HG03108 (cell line): ENCODE data around the gene F5.
"Not testable (repeated sequence)": the region's sequence is repeated elsewhere in the genome, so short reads cannot be mapped to it uniquely, and the experiment has no call there.

ENCODE experiments used
- ATAC-seq: cut with Tn5 transposase; IDR thresholded peaks from one replicate; pipeline ENCODE4 v1.9.1; 2021; ENCODE audit warnings: moderate library complexity; ENCODE audit not compliant: unreplicated experiment

The F5 gene

DNA sequence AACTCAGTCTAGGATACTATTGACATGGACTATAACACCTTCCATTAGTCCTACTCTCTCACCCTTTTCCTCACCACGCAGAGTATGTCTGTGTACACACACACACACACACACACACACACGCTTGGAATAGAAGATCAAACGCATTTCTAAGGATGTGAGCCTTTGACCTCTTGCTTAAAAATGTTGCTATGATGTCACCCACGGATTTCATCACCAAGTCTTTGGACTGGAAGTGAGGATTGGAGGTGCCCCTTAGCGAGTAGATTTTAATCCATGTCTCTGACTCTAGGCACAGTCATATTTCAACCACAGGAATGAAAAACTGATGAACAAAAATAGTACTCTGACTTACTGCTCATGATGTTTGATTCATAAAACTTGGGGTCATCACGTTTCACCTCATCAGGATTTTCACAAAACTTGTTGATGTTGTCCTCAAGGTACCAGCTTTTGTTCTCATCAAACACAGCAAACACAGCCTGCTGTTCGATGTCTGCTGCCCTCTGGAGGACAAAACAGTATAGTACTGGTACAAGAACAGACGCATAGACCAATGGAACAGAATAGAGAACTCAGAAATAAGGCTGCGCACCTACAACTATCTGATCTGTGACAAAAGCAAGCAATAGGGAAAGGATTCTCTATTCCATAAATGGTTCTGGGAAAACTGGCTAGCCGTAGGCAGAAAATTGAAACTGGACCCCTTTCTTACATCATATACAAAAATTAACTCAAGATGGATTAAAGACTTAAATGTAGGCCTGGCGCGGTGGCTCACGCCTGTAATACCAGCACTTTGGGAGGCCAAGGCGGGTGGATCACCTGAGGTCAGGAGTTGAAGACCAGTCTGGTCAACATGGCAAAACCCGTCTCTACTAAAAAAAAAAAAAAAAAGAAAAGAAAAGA, 39.9 kb downstream of the F5 start:
- no peak for ATAC-seq

DNA sequence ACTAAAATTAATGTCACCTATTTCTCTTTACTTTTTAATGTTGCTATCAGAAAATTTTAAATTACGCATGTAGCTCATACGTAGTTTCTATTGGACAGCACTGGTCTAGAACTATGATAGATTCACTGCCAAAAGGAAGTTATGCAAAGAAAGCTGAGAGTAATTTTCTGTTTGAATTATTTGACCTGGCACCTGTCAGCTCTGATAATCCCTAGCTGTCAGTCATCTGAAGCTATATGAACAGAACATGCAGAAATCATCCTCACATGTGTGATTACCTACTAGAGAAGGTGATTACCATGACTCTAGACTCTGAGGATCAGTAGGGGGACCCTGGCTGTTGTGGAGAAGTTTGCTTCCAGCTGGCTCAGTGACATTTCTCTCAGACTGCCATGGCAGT, 40.8 kb downstream of the F5 start:
- no peak for ATAC-seq

DNA sequence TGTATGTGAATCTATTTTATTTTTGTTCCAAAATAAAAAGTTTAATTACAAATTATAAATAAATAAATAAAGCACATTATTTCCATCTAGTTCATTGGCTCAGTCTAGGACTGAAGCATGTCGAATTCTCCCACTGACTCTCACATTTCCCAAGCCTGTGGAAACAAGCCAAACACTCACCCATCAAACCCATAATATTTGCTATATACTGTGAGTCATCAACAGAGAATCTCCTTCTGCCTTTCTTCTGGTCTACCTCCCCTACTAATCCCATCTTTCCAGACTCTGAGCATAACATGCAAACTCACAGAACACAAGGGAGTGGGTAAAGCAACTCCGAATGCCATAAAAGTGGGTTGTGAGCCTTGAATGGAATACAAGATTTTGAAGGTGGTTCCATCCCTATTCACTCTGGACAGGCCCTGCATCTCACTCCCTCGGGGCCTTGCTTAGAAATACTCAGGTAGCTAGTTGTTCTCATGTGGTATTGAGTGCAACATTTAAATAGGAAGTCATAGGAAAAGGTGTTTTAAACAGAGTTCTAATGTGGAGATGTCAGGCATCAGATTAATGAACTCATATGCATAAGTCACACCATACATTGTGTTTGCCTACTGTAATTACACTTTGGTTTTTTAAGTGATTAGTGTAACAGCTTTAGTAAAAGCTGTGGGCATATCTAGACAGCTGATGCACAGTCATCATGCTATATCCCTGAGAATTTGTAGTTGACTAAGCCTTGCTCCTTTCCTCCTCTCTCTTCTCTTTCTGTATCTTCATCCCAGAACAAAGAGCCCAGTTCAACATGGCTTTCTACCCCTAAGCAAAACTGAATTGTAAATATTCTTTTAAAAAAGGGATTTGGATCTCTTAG, 47.0 kb downstream of the F5 start:
- no peak for ATAC-seq

GRCh38 chr1:169534653-169535052, 51.6 kb downstream of the F5 start:
- ATAC-seq = no peak

- not testable (repeated sequence) for ATAC-seq
Measured at GRCh38 chr1:169533528-169534190, 52.6 kb downstream of the F5 start.

GRCh38 chr1:169530448-169530847, 55.8 kb downstream of the F5 start:
- ATAC-seq = no peak

- ATAC-seq = no peak
Measured at GRCh38 chr1:169529068-169529642, 57.1 kb downstream of the F5 start.

GRCh38 chr1:169528215-169529067, 57.8 kb downstream of the F5 start:
- ATAC-seq = no peak

DNA sequence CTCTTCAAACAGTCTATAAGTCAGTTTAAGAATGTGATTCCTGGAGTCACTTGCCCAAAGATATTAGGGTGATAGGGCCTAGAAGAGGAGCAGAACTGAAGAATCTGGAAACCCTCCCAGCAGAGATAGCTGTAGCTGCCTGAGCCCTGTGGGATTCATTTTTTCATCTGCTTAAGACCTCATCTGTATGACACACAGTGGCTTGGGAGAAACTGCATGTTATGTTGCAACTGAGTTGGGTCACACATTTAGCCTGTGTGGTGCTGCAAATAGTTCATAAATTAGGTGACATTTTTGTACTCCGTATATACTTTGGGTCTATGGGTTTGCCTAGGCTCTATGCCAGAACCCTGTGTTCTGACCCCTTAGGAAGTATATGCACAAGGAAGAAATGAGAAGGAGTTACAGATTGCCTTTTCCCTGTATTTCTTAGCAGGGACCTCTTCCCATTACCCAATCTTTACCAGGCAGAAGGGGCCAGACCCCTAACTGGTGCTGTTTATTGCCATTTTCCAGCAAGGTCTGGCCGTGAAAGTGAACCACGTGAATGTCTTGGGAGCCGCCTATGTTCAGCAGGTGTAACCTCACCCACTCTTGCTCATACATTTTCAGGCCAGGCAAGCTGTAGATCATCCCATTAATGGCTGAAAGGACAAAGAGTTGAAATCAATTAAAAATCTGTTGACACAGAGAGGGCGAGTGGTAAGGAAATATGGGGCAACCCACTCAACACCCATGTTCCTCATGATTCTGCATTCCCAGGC, 58.6 kb downstream of the F5 start:
- ATAC-seq = no peak

- no peak for ATAC-seq
Measured at GRCh38 chr1:169527001-169527400, 59.3 kb downstream of the F5 start.

DNA sequence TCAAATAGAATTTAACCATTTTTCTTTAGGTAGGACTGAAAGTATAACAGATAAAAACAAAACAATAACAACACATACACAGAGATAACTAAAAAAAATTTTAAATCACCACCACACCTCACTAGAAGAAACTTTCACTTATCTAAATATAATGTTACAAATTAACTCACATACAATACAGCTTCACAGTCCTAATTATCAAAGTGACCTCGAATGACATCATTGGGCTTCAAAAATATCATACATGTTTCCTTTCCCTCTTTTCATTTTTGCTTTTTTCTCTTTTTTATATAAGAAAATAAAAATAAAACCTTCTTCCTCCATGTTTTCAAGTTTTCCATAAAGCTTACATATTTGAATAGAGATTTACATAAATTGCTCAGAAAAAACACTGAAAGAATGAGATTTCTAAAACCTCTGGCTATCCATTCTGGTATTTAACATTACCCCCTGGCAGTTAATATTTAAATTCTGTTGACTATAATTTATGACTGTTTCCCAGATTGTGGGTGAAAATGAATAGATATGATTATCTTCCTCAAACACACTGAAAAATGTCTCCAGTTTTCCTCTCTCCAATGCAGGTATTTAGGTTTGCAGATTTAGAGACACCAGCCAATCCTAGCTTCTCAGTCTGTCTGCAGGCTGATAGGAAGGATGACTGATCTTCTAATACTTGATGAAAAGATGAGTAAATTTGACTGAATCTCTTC, 60.0 kb downstream of the F5 start:
- ATAC-seq = no peak

DNA sequence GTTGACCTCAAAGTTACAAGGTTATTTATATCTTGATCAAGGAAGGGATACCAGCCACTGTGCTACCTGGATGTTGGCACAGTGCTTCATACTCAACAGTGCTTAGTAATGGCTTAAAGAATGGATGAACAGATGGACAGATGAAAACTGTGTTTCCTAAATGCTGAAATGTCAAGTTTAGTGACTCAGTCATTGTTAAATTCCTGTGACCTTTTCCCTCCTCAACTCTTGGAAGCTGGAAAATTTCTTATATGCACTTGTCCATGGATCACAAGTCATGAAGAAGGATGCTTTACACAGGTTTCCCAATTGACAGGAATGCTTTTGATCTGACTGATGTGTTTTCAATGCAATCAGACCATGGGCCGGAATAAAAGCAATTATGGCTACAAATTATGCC, 60.9 kb downstream of the F5 start:
- no peak for ATAC-seq

DNA sequence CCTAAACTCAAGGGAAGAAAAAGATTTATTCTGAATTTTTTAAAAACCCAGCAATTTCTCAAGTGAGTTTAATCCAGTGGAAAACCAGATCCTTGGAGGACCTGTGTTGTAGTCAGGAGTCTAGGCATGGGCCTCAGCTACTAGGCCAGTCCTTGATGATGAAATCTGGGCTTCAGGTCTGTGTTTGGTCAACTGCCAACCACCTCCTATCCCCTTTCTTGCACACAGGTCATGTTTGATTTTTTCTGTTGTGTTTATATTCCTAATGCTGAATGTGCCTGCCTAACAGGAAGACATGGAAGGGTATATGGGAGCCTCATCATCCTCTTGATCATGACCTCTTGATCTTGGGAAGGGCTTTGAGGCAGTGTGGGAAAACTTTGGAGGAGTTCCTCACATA, 62.4 kb downstream of the F5 start:
- no peak for ATAC-seq

DNA sequence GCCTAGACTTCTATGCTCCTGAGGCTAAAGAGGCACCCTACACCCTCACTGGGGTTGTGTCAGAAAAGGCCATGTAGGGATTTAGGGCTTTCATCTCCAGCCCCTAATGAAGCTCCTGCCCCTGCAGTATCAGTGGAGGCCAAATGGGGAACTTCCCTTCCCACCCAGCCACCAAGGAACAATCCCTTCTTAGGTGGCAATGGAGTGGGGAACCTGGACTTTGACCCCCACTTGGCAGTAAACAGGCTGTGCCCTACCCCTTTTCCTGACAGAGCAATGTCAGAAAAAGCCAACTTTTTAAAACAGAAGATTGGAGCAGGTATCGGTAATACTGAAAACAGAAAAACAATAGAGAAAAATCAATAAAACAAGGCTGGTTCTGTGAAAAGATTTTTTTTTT, 65.1 kb downstream of the F5 start:
- ATAC-seq = no peak

- no peak for ATAC-seq
Measured at GRCh38 chr1:169517558-169518186, 68.6 kb downstream of the F5 start.

- no peak for ATAC-seq
Measured at GRCh38 chr1:169515641-169516040, 70.6 kb downstream of the F5 start.

DNA sequence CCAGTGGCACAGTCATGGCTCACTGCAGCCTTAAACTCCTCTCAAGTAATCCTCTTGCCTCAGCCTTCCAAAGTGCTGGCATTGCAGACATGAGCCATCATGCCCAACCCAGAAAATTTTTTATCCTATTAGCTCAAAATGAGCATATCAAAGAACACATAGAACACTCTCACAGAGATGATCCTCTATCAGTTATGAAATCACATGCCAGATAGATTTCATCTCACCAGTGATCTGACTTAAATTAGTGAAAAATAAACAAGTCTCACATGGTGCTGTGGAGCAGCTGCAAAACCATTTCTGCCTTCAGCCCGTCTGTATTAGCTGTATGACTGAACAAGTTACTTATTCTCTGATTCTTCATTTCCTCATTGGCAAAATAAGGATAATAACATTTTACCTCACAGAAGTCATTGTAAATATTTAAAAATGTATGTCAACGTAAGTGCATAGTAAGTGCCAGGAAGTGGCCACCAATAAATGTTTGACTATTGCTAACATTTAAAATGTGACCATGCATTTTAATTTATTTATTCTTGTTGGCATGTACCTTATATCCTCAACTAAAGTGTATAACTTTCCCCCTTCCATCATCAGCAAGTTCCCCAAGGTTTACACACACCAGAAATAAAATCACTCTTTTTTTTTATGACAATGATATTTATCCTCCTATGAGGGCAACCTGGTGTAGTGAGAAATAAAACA, 71.6 kb downstream of the F5 start:
- no peak for ATAC-seq

DNA sequence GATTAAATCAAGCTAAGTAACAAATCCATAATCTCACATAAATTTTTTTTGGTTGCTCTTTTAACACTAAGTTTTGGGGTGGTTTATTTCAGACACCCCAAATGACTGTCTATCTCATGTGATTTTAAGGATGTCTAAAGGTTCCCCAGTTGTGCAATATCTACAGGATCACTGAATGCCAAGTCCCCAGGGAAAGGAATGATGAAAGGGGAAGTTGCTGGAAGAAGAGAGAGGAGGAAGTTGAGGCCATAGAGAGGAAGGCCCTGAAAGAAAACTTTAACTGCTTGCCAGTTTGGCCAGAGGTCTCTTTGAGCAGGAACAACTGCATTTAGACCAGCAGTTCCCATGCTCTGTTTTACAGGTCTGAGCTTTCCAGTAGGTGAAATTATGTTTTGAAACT, 73.1 kb downstream of the F5 start:
- ATAC-seq = no peak
